Skin epidermis (tissue), 12 donors: ENCODE results near the gene ELMO2.
"Not testable (repeated sequence)": the region's sequence is repeated elsewhere in the genome, so short reads cannot be mapped to it uniquely, and the experiment has no call there.

Experiments
- H3K27ac ChIP-seq, 21 experiments: fragments of 200-600 bp; sonication (generic) in 11 of 21; one replicate each; pipeline ENCODE4 v1.5.0; 2020; ENCODE audit warnings: mild to moderate bottlenecking in 3 of 21, inconsistent platforms in 2 of 21, moderate library complexity in 2 of 21
- H3K4me3 ChIP-seq, 7 experiments: fragments of 200-600 bp; sonication (generic) in 2 of 7; one replicate each; pipeline ENCODE4 v1.5.0; 2020; ENCODE audit warnings: inconsistent platforms in 2 of 7, mild to moderate bottlenecking in 2 of 7, moderate library complexity in 1 of 7

Gene ELMO2

DNA sequence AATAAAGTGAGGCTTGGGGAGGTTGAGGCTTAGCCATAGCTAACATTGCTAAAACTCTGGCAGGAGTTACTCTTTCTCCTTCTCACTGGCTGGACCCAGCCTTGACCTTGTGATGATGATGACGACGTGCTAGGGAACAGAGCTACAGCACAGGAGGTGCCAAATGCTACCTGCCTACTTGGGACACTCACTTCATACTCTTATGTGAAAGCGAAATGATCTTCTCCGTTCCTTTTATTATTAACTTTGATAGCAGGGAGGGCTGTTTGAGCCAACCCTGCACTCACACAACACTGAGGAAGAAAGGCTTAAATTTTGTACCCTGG, 1.2 kb upstream of the ELMO2 start:
- H3K27ac ChIP-seq: peak overlapping the region in 4 of 21 experiments; percentile 41 to 94 (median 90)

DNA sequence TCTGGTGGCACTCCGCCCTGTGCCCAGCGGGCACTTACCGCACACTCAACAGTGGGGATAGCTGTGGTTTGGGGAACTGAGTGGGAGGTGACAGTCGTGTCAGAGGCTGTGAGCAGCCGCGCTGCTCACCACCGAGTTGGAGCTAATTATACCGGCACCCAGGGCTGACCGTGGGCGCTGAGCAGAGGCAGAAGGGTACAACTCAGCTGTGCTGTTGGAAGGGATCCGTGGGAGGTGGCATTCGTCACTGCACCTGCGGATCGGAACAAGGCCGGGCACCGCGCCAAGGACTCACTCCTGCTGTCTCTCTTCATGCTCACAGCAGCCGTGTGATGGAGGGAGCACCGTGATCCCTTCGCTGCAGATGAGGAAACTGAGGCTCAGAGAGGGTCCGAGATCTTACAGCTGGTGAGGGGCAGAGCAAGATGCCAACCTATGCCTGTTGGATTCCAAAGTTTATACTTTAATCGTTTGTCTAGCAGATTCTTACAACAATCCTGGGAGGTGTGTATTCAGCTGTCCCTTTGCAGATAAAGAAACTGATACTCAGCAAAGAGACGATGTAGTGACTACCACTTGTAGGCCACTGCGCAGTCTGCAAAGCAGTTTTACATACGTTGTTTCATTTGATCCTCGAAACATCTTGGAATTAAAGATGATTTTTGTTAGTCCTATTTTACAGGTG, 713 bp upstream of the ELMO2 start:
- Histone ChIP-seq H3K4me3 (peak overlapping the region; percentile 60 to 93 (median 86)), H3K27ac (peak overlapping the region; percentile 7 to 97 (median 92))

More for the DNA sequence above, 1.2 kb upstream of the ELMO2 start:
- peak overlapping the region in 1 of 7 experiments; percentile 86 for H3K4me3 ChIP-seq

DNA sequence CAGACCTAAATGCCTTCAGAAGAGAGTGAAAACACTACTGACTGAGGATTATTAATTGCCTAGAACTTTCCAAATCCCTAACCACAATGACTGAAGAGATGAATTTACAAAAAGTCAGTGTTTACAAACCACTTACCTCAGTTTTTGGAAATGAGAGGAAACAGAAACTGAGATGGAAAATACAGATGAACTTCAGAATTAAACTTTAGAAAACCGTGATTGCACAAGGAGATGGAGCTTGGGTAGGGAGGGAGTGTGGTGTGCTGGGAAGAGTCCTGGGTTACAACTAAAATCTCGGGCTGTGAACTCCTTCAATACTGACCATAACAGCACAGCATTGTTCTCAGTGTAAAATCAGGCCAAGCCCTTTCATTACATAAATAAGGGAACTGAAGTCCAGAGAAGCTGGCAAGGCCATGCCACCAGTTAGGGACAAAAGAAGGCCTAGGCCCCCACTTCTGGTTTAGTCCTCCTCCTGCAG, 4.0 kb downstream of the ELMO2 start:
- no peak overlapping the region for H3K4me3 ChIP-seq

DNA sequence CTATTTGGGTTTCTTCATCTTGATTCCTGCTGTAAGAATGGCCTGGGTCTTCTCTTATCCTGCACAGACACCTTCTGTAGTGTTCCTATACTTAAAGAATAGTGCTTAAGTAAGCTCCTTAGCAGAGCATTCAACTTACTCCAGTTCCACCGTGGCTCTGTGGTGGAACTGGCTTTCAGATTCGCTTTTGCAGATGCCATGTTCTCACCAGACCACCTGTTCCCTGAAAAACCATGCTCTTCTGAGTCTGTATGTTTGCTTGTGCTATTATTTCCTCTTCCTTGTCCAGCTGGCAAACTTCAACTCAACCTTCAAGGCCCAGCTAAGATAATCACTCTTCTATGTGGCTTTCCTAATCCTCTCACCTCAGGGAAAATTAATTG, 4.9 kb downstream of the ELMO2 start:
- H3K27ac ChIP-seq: peak overlapping the region in 20 of 21 experiments; percentile 3 to 85 (median 73)
- no peak overlapping the region for H3K4me3 ChIP-seq

More for the DNA sequence above, 4.0 kb downstream of the ELMO2 start:
- H3K27ac ChIP-seq: peak overlapping the region in 18 of 21 experiments; percentile 30 to 85 (median 74)

DNA sequence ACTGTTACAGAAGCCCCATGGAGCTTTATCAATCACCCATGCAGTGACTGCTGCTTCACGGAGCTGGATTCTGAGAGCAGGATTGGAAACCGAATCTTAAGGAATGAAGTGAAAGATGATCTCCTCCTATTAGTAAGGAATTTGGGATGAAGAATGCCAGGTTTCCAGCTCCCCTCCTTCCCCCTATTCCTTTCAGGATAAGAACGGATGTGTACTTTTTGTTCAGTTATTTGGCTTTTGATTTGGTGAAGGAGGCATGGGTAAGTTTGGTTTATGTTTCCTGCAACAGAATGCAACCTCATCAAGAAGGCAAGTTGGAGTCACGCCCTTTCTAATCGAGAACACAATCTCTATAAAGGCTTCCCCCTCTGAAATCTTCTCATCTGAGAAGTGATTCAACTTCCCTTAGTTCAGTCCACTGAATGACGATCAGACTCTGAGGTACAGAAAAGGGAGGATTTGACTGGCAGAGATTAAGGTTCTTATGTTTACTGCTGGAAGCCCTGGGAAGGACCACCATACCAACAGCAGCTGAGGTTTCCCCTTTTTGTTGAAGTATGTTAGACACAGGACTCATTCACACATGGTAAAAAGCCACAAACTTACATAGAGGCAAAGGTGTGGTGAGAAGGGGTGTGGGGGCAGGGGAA, 5.5 kb downstream of the ELMO2 start:
- H3K27ac ChIP-seq: peak overlapping the region in 20 of 21 experiments; percentile 1 to 85 (median 73)
- H3K4me3 ChIP-seq: no peak overlapping the region

DNA sequence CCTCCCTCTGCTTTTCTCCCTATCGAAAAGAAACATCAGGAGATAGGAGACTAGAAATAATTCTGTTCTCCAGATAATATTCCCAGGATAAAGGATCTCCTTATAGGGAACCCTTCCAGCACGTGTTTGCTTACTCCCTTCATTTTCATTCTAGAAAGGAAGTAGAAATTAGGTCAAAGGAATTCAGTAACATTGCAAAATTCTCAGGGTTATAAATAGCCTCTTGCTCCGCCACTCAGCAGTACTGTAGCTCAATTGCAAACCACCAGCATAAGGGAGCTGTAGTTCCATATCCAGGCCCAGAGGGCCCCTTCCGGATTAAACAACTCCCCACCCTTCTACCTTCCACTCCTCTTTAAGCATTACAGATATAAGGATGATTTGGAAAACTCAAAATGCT, 6.2 kb downstream of the ELMO2 start:
- Histone ChIP-seq H3K4me3 (no peak overlapping the region), H3K27ac (peak overlapping the region in 20 of 21 experiments; percentile 1 to 85 (median 73))

DNA sequence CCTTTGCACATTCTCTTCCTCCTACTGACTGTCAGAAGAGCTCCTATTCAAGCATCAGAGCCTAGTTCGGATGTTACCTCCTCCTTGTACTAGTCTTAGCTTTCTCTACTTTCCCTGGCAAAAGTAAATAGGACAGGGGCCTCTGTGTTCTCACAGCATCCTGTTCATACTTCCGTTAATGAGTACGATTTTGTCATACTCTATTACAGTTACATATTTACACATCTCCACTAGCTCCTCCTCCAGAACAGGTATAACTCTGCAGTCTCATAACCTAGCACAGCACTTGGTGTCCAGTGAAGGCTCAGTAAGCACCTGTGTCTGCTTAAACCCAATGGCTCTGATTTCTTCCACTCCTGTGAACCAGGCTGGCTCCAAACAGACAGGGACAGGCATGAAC, 7.0 kb downstream of the ELMO2 start:
- peak overlapping the region in 15 of 21 experiments; percentile 57 to 85 (median 76) for H3K27ac ChIP-seq
- no peak overlapping the region for H3K4me3 ChIP-seq

DNA sequence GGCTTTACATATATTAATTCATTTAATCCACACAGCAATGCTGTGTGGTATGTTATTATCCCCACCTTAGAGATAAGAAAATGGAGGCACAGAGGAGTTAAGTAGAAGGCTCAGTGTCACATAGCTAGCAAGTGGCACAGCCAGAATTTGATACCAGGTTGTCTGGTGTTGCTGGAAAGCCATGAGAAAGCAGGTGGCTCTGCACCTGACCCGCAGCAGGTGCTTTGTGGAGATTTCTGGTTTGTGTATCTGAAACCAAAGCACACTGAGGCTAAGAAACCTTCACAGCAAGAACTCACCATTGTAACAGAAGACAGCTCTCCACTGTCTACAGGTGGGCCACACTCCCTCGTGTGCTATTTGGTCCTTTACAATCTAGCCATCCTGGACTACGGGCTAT, 7.5 kb downstream of the ELMO2 start:
- no peak overlapping the region for H3K4me3 ChIP-seq
- peak overlapping the region in 13 of 21 experiments; percentile 57 to 85 (median 76) for H3K27ac ChIP-seq

DNA sequence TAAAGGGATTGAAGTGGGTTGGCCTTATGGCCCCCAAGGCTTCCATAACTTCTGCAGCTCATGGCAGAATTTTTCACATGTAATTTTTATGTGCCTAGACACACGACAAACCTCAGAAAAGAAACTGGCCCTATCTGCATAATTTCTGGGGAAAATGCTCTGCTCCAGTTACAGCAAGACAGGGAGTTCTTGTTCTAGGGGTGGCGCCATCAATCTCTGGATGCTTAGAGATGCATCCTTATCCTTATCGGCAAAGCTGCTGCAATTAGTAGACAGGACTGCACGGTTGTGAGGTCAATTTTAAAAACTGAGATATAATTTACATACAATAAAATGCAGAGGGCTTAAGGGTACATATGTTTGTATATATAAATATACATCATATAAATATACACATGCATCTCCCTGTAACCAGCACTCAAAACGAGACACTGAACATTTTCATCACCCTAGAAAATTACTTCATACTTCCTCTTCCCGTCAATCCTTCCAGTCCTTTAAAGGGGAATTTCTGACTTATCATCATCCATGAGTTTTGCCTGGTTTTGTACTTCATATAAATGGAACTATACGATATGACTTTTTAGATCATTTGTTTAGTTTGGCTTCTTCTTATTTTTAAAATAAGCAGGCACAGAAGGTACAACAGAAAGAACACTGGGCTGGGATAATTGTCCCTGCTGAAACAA, 10.2 kb downstream of the ELMO2 start:
- Histone ChIP-seq H3K27ac (no peak overlapping the region), H3K4me3 (no peak overlapping the region)

DNA sequence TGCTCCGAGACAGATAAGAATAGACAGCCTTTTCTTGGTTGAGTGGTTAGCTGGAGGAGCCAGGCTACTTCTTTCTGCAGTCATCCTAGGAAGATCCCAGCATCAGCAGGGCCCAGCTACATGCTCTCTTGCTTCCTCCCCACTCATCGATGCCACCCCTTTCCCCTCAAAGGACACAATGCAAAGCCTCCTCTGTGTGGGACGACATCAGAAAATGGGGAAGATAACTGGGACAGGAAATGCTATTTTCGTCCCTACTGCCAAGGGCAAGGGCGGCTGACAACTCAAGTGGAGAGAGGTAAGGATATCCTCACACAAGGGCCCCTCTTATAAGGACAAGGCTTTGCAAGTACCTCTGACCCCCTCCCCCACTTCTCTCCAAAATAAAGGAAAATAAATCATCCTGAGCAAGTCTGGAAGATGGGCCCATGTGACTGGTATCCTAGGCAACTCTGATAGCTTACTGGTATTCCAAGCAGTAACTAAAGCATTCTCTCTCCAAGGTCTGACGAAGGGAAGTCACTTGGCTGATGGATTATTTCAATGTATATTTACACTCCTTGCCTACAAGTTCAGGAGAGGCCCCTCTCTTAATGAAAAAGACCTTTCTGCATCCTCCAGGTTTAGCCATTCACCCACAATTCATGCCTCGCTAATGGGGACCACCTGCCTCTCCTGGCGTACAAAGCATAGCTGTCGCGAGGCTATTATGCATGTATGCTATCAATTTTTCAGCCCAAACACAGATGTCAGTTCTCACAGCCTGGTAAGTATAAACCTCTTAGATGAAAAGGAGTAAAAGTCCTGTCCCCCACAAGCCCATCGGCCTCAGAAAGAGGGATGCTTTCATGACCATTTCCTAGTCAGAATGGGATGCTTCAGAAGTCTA, 11.3 kb downstream of the ELMO2 start:
- no peak overlapping the region for H3K4me3 ChIP-seq
- H3K27ac ChIP-seq: no peak overlapping the region

DNA sequence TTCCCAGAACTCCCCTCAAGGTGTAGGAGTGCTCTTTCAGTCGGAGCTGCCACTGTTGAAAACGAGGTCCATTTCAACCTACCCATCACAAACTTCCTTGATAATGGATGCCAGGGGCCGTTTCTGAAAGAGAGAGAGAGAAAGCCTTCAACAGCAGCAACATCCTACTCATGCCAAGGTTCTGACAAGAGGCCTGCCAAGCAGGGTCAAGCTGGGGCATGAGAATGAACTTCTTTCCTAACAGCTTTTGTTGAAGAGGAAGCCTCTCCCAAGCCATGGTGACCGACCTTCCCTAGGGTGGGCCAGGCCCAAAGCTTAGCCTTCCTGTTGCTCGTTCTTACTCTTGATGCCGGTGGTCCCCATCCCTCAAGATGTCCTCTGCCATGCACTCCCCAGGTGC, 12.4 kb downstream of the ELMO2 start:
- H3K27ac ChIP-seq: no peak overlapping the region
- no peak overlapping the region for H3K4me3 ChIP-seq

DNA sequence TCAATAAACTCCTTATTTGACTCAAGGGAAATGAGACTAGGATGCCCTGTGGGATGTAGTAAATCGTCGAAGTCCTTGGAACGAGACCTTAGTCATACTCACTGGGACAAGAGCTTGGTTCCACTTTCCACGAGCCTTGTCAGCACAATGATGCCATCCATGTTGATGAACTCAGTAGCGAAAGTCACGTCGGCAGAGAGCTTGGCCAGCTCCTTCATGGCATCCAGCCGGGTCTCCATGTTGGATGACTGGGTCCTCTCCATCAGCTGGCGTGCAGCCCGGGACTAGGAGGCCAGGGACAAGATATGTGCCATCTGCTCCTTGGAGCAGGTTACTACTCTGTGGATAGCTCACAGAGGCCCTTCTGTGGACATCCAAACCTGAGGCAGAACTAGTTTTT, 17.5 kb downstream of the ELMO2 start:
- no peak overlapping the region for H3K4me3 ChIP-seq
- H3K27ac ChIP-seq: no peak overlapping the region

DNA sequence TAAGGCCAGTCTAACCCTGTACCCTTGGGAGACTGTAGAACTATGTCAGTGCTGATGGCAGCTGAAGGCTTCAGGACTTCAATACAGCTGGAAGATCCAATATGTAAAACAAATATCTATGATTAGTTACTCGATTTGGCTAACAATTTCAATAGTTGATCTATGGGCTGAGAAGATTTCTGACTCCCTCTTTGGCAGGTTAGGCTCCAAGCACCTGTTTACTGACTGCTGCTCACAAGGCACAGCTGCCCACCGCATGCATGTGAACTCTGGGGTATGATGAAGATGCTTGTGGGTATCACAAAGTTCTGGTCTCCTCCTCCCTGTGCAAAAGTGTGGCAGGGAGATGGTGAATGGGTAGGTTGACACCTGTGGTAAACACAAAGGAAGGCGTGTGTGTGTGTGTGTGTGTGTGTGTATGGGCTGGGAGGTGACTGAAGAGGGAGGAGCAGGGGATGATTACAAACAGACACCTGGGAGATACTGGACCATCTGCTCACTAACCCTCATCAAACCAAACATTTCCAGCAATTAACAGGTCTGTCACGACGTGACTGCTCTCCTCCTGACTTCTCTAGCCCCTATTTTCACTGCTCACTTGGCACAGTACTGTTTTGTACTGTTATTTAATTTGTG, 18.1 kb downstream of the ELMO2 start:
- Histone ChIP-seq H3K4me3 (no peak overlapping the region), H3K27ac (no peak overlapping the region)

DNA sequence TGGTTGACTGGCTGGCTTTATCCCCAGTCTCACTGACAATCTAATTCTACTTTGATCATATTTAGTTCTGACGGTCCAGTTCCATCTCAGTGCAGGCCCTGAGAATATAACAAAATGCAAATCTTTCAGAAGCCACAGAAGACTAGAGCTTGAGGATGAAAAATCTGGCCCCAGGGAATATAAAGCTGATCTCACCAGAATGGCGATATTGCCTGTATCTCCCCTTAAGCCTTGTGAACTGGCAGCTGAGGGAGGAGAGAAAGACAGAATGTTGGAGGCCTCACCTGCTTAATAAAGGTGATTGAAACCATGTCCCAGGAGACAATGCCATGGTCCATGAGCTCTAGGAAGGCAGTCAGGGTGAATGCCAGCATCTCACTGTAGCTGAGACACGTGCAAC, 19.4 kb downstream of the ELMO2 start:
- H3K4me3 ChIP-seq, H3K27ac ChIP-seq: not testable (repeated sequence)

DNA sequence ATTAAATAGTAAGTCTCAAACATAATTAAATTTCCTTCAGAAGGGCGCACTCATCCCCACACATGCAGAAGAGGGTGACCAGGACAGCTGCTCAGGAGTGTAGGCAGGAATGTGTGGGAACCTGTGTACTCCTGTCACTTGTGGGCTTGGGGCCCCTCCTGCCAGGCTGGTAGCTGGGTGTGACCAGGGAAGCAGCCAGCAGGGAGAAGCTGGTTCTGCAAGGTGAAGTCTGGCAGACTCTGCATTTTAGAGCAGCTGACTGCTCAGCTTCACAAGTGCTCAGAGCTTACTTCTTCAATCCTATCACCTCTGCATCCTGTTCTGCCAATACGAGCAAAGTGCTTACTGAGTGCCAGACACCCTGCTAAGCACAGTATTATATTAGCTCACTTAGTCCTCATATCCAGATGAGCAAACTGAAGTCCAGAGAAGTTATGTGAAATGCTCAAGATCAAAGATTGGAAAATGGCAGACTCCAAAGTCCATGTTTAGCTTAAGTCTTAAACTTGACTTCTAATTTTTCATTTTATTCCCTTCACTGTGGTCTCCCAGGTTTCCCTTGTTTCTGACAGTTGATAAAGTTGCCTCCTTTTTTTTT, 27.9 kb downstream of the ELMO2 start:
- H3K27ac ChIP-seq: peak overlapping the region in 17 of 21 experiments; percentile 1 to 80 (median 54)
- H3K4me3 ChIP-seq: no peak overlapping the region

DNA sequence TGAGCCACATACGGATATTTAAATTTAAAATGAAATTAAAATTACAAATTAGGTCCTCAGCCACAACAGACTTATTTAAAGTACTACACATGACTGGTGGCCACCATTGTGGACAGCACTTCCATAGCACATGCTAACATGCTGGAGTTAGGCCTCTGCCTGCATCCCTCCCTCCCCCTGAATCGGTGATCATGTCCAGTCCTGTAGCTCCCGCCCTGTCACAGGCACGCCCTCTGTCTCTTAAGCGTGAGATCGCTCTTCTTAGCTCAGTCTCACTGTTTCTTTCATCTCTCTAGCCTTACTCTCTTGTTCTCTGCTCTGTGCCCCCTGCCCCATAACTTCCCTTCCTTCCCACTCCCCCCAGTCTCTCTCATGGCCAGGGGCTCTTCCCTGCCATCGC, 28.9 kb downstream of the ELMO2 start:
- H3K4me3 ChIP-seq: no peak overlapping the region
- peak overlapping the region in 16 of 21 experiments; percentile 1 to 80 (median 54) for H3K27ac ChIP-seq

DNA sequence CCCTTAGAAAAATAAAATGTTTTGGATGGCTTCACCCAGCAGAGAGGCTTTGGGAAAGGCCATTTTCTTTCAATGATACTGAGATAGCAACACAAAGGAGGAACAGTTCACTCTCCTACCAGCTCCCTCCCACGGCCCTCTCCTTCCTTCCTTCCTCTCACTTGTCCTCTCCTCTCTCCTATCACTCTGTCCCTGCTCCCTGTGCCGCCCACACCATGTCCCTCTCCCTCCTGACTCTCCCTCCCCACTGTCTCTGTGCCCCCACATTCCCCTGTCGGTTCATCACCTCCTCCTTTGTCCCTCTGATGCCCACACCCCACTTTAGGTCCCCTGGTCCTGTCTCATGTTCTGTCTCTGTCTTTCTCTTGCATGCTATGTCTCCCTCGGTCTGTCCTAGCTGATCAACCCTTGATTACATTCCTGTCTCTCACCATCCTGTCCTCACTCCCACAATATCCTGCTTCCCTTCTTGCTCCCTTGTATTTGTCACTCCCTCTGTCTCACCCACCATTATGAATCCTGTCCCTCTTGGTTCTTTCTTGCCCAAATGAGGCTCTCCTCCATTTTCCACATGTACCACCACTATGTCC, 30.1 kb downstream of the ELMO2 start:
- Histone ChIP-seq H3K27ac (peak overlapping the region in 7 of 21 experiments; percentile 2 to 52 (median 37)), H3K4me3 (no peak overlapping the region)

DNA sequence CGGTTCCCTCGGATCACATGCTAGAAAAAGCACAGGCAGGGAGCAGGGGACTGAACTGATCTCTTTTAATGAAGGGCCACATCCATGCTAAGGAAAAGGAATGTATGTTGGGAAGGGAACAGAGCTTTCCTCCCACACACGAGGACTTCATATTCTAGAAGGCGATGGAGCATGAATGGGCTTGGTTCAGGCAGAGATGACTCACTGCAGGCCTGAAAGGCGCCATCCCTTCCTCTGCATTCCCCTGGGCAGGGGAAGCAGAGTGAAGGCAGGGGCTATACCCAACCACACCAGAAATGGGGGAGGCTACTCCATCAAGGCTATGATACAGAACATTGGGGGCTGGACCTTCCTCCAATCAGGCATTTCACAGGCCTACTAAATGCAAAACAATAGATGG, 30.6 kb downstream of the ELMO2 start:
- H3K4me3 ChIP-seq: no peak overlapping the region
- peak overlapping the region in 6 of 21 experiments; percentile 24 to 52 (median 40) for H3K27ac ChIP-seq
